GM18861 (cell line): ENCODE data around the gene TBC1D23.
"Not testable (repeated sequence)": the region's sequence is repeated elsewhere in the genome, so short reads cannot be mapped to it uniquely, and the experiment has no call there.

Experiments used
- ATAC-seq: cut with Tn5 transposase; IDR thresholded peaks from one replicate; pipeline ENCODE4 v1.9.1; 2021; ENCODE audit not compliant: unreplicated experiment

The TBC1D23 gene

GRCh38 chr3:100254168-100254777 is 6.5 kb upstream of the TBC1D23 start:
- ATAC-seq = no peak

- no peak for ATAC-seq
Observed at GRCh38 chr3:100256731-100257151, 4.1 kb upstream of the TBC1D23 start.

GRCh38 chr3:100257586-100257985 is 3.2 kb upstream of the TBC1D23 start:
- ATAC-seq = no peak

GRCh38 chr3:100260081-100260684 is 609 bp upstream of the TBC1D23 start:
- no peak for ATAC-seq

- ATAC-seq = no peak
Observed at GRCh38 chr3:100261485-100261903, 702 bp downstream of the TBC1D23 start.

- ATAC-seq = not testable (repeated sequence)
Observed at GRCh38 chr3:100262925-100263324, 2.1 kb downstream of the TBC1D23 start.

GRCh38 chr3:100263583-100263982 is 2.8 kb downstream of the TBC1D23 start:
- no peak for ATAC-seq

GRCh38 chr3:100264242-100264641 is 3.5 kb downstream of the TBC1D23 start:
- ATAC-seq = no peak

- ATAC-seq = no peak
Observed at GRCh38 chr3:100265016-100265415, 4.2 kb downstream of the TBC1D23 start.

- ATAC-seq = no peak
Observed at GRCh38 chr3:100266531-100266930, 5.7 kb downstream of the TBC1D23 start.

- no peak for ATAC-seq
Observed at GRCh38 chr3:100268156-100268555, 7.4 kb downstream of the TBC1D23 start.

- no peak for ATAC-seq
Observed at GRCh38 chr3:100269001-100269400, 8.2 kb downstream of the TBC1D23 start.

GRCh38 chr3:100269410-100270214 is 8.8 kb downstream of the TBC1D23 start:
- no peak for ATAC-seq

- ATAC-seq = no peak
Observed at GRCh38 chr3:100270215-100270583, 9.4 kb downstream of the TBC1D23 start.

GRCh38 chr3:100271522-100271921 is 10.7 kb downstream of the TBC1D23 start:
- no peak for ATAC-seq

- not testable (repeated sequence) for ATAC-seq
Observed at GRCh38 chr3:100272797-100273611, 12.2 kb downstream of the TBC1D23 start.

- ATAC-seq = no peak
Observed at GRCh38 chr3:100274361-100274760, 13.6 kb downstream of the TBC1D23 start.

- ATAC-seq = no peak
Observed at GRCh38 chr3:100277255-100277800, 16.5 kb downstream of the TBC1D23 start.

GRCh38 chr3:100278910-100279309 is 18.1 kb downstream of the TBC1D23 start:
- ATAC-seq = no peak

GRCh38 chr3:100288288-100288894 is 27.6 kb downstream of the TBC1D23 start:
- no peak for ATAC-seq

- ATAC-seq = no peak
Observed at GRCh38 chr3:100289339-100289738, 28.5 kb downstream of the TBC1D23 start.
